Breast epithelium (tissue), 3 donors: ENCODE data around the gene PPL.

Source experiments
- CTCF ChIP-seq, 3 donors: fragments of 450-650 bp; IDR thresholded peaks; one replicate each; pipeline ENCODE4 v1.5.1; 2016 to 2017; ENCODE audit warnings: antibody characterized with exemption in 3 of 3, mild to moderate bottlenecking in 3 of 3, moderate library complexity in 3 of 3
- POLR2A ChIP-seq: fragments of 450-650 bp; IDR thresholded peaks from one replicate; pipeline ENCODE4 v1.6.1; 2016; ENCODE audit warnings: antibody characterized with exemption, mild to moderate bottlenecking, moderate library complexity
- POLR2AphosphoS5 ChIP-seq, 3 donors: sonication (generic); formaldehyde crosslinking; IDR thresholded peaks; one replicate each; pipeline ENCODE4 v1.6.1; 2017; ENCODE audit warnings: antibody characterized with exemption in 3 of 3

DNA sequence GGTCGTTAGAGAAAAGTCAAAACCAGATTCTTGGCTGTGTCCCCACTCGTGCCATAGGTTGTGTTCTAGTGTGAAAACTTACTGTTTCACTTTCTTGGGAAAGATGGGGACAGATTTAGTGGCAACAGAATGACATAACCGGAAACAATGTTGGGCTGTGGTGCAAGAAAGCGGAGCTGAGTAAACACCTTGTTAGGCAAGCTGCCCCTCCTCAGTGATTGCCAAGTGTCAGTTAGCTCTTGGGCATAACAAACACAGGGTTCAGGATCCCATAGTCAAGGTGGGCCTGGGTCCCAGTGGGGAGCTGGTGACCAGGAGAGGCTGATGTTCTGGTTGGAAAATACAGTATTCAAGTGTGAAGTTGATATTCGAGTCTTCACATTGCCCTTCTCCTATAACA lies 74.3 kb downstream of the PPL start:
- TF ChIP-seq CTCF (IDR thresholded peaks at IDR 0.05) (no peak), POLR2A (no peak), POLR2AphosphoS5 (IDR thresholded peaks at IDR 0.05) (no peak)
